Measurements from ENCODE around the gene IRGQ.
A peak's percentile ranks its signal among the peaks of the same experiment; 100 is the strongest.
"Not testable (repeated sequence)": the region's sequence is repeated elsewhere in the genome, so short reads cannot be mapped to it uniquely, and the experiment has no call there.

The IRGQ gene

GRCh38 chr19:43616954-43617353 lies 21.0 kb upstream of the IRGQ start:
- Histone ChIP-seq H4K20me1 (peaks cover 54% of the 10 kb centered on the region), H3K27me3 (no peaks in the 10 kb centered on the region), H3K4me3 (no peak overlapping the region), H3K4me2 (peak overlapping the region; percentile 67), H3K27ac (peak overlapping the region; percentile 49; the same call in 1 of the 2 replicates), H3K9ac (peak overlapping the region; percentile 30; the same call in 1 of the 2 replicates), H3K4me1 (peaks cover 55% of the 10 kb centered on the region), H3K9me3 (no peaks in the 10 kb centered on the region), H3K36me3 (peaks cover 30% of the 10 kb centered on the region)
- TF ChIP-seq Cebpa-rat (IDR thresholded peaks at IDR 0.05): no peak

DNA sequence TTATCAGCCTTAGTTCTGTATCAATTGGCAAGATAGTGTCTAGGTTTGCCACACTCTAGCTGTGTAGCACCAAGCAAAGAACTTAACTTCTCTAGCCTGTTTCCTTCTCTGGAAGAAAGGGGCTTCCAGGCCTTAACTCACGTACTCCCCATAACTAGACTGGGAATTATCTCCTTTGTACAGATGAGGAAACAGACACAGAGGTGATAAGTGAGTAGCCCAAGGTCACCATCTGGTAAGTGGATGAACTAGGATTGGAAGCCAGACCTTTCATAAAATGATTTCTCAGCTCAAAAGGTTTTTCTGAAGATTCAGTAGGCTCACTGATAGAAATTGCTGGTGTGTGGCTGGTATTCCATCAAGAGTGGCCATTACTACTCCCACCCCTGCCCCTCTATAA lies 20.4 kb upstream of the IRGQ start:
- Histone ChIP-seq H3K9me3 (no peaks in the 10 kb centered on the region), H3K9ac (peak overlapping the region; percentile 30; the same call in 1 of the 2 replicates), H3K27me3 (no peaks in the 10 kb centered on the region), H3K36me3 (peaks cover 36% of the 10 kb centered on the region), H3K27ac (peak overlapping the region; percentile 1), H3K4me1 (peaks cover 55% of the 10 kb centered on the region), H3K4me2 (peak overlapping the region; percentile 67), H3K4me3 (no peak overlapping the region), H4K20me1 (peaks cover 61% of the 10 kb centered on the region)
- TF ChIP-seq Cebpa-rat (IDR thresholded peaks at IDR 0.05): no peak

- H3K4me2 ChIP-seq: no peak overlapping the region
- no peak for TF ChIP-seq Cebpa-rat (IDR thresholded peaks at IDR 0.05)
- H3K4me1 ChIP-seq: peaks cover 58% of the 10 kb centered on the region
- H3K4me3 ChIP-seq: no peak overlapping the region
- no peaks in the 10 kb centered on the region for H3K27me3 ChIP-seq
- H3K9me3 ChIP-seq: no peaks in the 10 kb centered on the region
- H3K9ac ChIP-seq: no peak overlapping the region
- H3K27ac ChIP-seq: no peak overlapping the region
- H4K20me1 ChIP-seq: peaks cover 100% of the 10 kb centered on the region
- peaks cover 66% of the 10 kb centered on the region for H3K36me3 ChIP-seq
Observed at GRCh38 chr19:43612374-43612773, 16.4 kb upstream of the IRGQ start.

DNA sequence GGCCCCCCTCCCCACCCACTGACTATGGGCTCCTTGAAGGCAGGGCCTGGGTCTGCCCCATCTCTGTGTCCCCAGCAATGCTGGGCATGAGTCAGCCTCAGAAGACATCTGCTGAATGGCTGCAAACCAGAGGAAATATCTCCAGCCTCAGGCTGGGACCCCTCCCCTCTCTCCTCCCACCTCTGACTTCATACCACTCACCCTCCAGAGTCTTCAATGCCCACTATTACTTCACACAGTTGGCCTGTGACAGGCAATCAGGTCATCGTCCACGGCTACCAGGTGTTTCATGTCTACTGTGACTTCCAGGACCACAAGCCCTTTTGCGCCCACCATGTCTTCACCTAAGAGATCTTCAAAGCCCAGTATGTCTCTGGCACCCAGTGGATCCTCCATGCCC lies 15.9 kb upstream of the IRGQ start, which contains the start of gene SRRM5:
Gene SRRM5 (plus strand): TSS at position 301 of the 400 bp plus-strand sequence. CDS start 34 bp downstream, at position 335.
- Histone ChIP-seq H3K9me3 (no peaks in the 10 kb centered on the region), H3K9ac (no peak within 1 kb of the TSS), H3K36me3 (peaks cover 69% of the 10 kb centered on the region), H3K4me1 (peaks cover 58% of the 10 kb centered on the region), H3K27me3 (no peaks in the 10 kb centered on the region), H3K27ac (no peak within 1 kb of the TSS; the same call in 1 of the 2 replicates), H4K20me1 (peaks cover 99% of the 10 kb centered on the region), H3K4me2 (no peak within 1 kb of the TSS), H3K4me3 (no peak within 1 kb of the TSS)
- TF ChIP-seq Cebpa-rat (IDR thresholded peaks at IDR 0.05): no peak

DNA sequence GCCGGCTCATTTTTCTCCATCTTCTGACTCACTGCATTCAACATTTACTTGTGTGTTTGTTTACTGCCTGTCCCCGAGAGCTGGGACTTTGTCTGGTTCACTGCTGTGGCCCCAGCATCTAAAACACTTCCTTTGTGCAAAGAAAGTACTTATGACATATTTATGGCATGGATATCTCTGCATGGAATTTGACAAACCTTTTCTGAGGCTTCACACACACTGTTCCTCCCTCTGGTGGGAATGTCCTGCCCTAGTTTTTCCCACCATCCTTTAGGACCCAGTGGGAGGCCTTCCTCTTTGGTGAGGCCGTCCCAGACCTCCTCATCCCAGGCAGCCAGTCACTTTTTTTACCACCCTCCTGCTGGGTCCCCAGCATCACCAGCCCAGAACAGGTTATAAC lies 14.6 kb upstream of the IRGQ start:
- H4K20me1 ChIP-seq: peaks cover 88% of the 10 kb centered on the region
- H3K4me2 ChIP-seq: no peak overlapping the region
- H3K4me3 ChIP-seq: no peak overlapping the region
- no peaks in the 10 kb centered on the region for H3K27me3 ChIP-seq
- peak overlapping the region; percentile 35; the same call in 1 of the 2 replicates for H3K27ac ChIP-seq
- H3K9ac ChIP-seq: no peak overlapping the region
- peaks cover 82% of the 10 kb centered on the region for H3K36me3 ChIP-seq
- no peaks in the 10 kb centered on the region for H3K9me3 ChIP-seq
- peaks cover 58% of the 10 kb centered on the region for H3K4me1 ChIP-seq
- TF ChIP-seq Cebpa-rat (IDR thresholded peaks at IDR 0.05): no peak

DNA sequence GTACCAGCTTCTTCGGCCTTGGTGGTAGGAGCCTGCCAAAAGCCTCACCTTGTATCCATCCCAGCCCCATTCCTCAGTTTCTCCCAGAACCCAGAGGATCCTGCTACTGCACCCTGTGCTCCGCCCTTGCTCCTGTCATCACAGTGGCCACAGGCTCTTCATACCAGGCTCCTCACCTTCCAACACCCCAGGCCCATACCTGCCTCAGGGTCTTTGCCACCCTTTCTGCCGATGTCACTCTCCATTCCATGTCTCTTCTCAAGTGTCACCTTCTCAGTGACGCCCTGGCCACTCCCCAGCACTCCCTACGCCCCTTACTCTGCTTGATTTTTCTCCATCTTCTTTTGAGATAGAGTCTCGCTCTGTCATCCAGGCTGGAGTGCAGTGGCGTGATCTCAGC lies 13.9 kb upstream of the IRGQ start:
- no peak overlapping the region for H3K4me2 ChIP-seq
- H3K9ac ChIP-seq: no peak overlapping the region
- H4K20me1 ChIP-seq: peaks cover 82% of the 10 kb centered on the region
- H3K4me1 ChIP-seq: peaks cover 58% of the 10 kb centered on the region
- H3K27ac ChIP-seq: no peak overlapping the region
- peaks cover 83% of the 10 kb centered on the region for H3K36me3 ChIP-seq
- no peaks in the 10 kb centered on the region for H3K9me3 ChIP-seq
- H3K27me3 ChIP-seq: no peaks in the 10 kb centered on the region
- H3K4me3 ChIP-seq: no peak overlapping the region
- TF ChIP-seq Cebpa-rat (IDR thresholded peaks at IDR 0.05): no peak

DNA sequence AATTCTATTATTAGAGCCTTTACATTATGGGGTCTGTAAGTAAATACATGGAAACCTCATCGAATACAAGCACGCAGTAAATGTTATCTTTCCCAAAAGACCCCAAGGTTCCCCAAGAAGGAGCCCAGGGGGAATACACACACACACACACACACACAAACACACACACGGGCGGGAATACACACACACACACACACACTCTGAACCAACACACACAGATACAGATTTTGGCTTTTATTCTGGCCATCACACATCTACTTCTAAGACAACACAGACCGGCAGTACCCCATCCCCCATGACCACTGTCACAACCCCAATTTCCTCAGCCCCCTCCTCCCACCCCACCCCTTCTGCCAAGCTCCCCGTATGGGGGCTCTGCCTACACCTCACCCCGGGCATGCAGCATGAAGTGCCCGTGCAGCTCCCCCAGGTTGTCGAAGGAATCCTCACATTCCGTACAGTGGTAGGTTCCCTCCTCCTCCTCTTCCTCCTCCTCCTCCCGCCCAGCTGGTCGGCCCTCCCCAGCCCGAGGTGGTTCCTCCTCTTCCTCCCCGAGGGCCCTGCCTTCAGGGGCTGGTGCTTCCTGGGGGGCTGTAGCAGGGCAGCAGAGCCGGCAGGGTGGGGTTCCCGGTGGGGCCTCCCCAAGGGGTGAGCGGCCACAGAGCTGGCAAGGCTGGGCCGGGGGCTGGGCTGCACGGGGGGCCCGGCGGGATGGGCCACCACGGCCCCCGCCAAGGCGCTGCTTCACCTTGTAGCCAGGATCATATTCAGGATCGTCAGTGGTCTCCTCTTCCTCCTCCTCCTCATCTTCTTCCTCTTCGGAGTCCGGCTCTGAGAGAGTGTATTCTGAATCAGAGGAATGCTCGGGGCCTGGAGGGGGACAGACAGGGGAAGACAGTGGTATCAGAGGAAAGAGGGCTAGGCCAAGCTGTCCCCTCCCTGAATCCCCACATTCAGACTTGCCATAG lies 11.6 kb upstream of the IRGQ start:
- Histone ChIP-seq H3K9ac (peak overlapping the region; percentile 79), H3K4me1 (peaks cover 78% of the 10 kb centered on the region), H3K4me3 (peak overlapping the region; percentile 58), H3K4me2 (peak overlapping the region; percentile 96), H4K20me1 (peaks cover 71% of the 10 kb centered on the region), H3K9me3 (no peaks in the 10 kb centered on the region), H3K27ac (peak overlapping the region; percentile 86), H3K27me3 (no peaks in the 10 kb centered on the region), H3K36me3 (peaks cover 64% of the 10 kb centered on the region)
- TF ChIP-seq Cebpa-rat (IDR thresholded peaks at IDR 0.05): no peak

DNA sequence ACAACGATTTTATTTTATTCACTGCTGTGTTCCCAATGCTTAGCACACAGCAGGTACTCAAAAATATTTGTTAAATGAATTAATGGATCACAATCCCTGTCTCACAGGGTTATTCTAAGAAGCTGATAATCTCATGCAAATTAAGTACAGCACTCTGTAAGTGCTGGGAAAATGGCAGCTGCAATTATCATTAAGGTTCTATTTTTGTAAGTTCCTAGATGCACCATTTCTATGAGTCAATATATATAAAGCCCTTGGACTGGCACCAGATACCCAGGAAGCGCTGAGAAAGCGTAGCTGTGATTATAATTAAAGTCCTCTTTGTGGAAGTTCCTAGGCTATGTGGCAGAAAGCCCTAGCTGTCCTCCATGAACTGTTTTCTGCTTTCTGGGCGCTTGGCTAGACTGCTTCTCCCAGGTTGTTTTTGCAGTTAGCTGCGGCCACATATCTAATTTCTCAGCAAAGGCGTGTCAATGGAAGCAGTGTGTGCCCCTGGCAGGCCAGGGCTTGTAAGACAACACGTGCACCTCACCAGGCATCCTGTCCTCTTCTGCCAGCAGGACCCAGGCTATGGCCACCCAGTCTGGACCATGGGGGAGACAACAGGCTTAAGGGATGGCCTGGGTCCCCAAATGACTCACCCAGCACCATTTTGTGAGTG lies 10.8 kb upstream of the IRGQ start:
- peaks cover 64% of the 10 kb centered on the region for H3K36me3 ChIP-seq
- H3K27ac ChIP-seq: peak overlapping the region; percentile 86
- no peak overlapping the region for H3K9ac ChIP-seq
- H3K4me3 ChIP-seq: no peak overlapping the region
- peaks cover 86% of the 10 kb centered on the region for H3K4me1 ChIP-seq
- peak overlapping the region; percentile 96 for H3K4me2 ChIP-seq
- no peaks in the 10 kb centered on the region for H3K9me3 ChIP-seq
- peaks cover 63% of the 10 kb centered on the region for H4K20me1 ChIP-seq
- no peak for TF ChIP-seq Cebpa-rat (IDR thresholded peaks at IDR 0.05)
- H3K27me3 ChIP-seq: no peaks in the 10 kb centered on the region

- H3K36me3 ChIP-seq: peaks cover 64% of the 10 kb centered on the region
Observed at GRCh38 chr19:43605875-43606568, 10.1 kb upstream of the IRGQ start.

GRCh38 chr19:43600326-43600725 lies 4.4 kb upstream of the IRGQ start:
- peaks cover 65% of the 10 kb centered on the region for H3K4me1 ChIP-seq
- H4K20me1 ChIP-seq: peaks cover 32% of the 10 kb centered on the region; the same call in 1 of the 2 replicates
- H3K27me3 ChIP-seq, H3K4me3 ChIP-seq, H3K9me3 ChIP-seq, H3K27ac ChIP-seq, H3K4me2 ChIP-seq: not testable (repeated sequence)
- peak overlapping the region; percentile 35; the same call in 1 of the 2 replicates for H3K9ac ChIP-seq
- H3K36me3 ChIP-seq: peaks cover 49% of the 10 kb centered on the region

More at GRCh38 chr19:43605875-43606568, 10.1 kb upstream of the IRGQ start:
- no peak overlapping the region for H3K9ac ChIP-seq
- H4K20me1 ChIP-seq: peaks cover 56% of the 10 kb centered on the region
- no peaks in the 10 kb centered on the region for H3K27me3 ChIP-seq
- 0 out of 2 replicates have a peak overlapping the region, but pooled peaks have one; percentile 33 for H3K27ac ChIP-seq
- no peaks in the 10 kb centered on the region for H3K9me3 ChIP-seq
- H3K4me3 ChIP-seq: no peak overlapping the region
- peaks cover 92% of the 10 kb centered on the region for H3K4me1 ChIP-seq
- no peak for TF ChIP-seq Cebpa-rat (IDR thresholded peaks at IDR 0.05)
- peak overlapping the region; percentile 96; the same call in 1 of the 2 replicates for H3K4me2 ChIP-seq
